ENCODE measurements around the gene FCRL2.

- TF ChIP-seq PATZ1 (CRISPR knock-in tag; IDR thresholded peaks at IDR 0.05; ENCODE audit: borderline replicate concordance) (no peak), BACH2 (CRISPR knock-in tag; IDR thresholded peaks at IDR 0.05; ENCODE audit: borderline replicate concordance) (no peak), ZNF70 (CRISPR knock-in tag; IDR thresholded peaks at IDR 0.05) (no peak), ARNTL (CRISPR knock-in tag; IDR thresholded peaks at IDR 0.05; ENCODE audit: borderline replicate concordance, low read depth) (no peak), GLIS3 (CRISPR knock-in tag; IDR thresholded peaks at IDR 0.05) (no peak), ZFP3 (CRISPR knock-in tag; IDR thresholded peaks at IDR 0.05) (no peak), ESRRG (CRISPR knock-in tag; IDR thresholded peaks at IDR 0.05) (no peak), ZFP30 (CRISPR knock-in tag; IDR thresholded peaks at IDR 0.05) (no peak), OSR1 (CRISPR knock-in tag; IDR thresholded peaks at IDR 0.05) (no peak), RARB (CRISPR knock-in tag; IDR thresholded peaks at IDR 0.05) (no peak)
Observed at GRCh38 chr1:157776971-157777391, at the start of gene FCRL2.
